ENCODE data around the gene BOLA3.

DNA sequence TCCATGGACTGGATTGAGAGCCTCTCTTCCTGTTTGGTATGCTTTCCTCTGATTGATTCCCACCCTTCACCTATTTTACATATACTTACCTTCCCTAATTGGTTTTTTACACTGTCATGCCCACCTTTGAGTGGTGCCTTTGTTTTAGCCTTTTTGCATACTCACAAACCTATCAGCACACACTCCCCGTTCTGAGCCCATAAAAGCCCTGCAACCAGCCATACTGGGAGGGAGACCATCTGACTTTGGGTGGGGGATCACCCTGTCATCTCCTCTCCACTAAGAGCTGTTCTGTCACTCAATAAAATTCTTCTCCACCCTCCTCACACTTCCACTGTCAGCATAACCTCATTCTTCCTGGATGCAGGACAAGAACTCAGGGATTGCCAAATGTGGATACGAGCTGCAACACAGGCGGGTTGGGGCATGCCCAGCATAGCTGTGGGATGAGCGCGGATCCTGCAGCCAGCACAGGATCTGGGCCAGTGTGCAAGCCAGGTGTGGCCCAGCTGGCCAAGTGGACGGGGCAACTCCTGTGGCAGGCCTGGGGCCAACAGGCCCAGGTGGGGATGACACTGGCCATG is 40.4 kb upstream of the BOLA3 start:
- TF ChIP-seq, protein P1, sequence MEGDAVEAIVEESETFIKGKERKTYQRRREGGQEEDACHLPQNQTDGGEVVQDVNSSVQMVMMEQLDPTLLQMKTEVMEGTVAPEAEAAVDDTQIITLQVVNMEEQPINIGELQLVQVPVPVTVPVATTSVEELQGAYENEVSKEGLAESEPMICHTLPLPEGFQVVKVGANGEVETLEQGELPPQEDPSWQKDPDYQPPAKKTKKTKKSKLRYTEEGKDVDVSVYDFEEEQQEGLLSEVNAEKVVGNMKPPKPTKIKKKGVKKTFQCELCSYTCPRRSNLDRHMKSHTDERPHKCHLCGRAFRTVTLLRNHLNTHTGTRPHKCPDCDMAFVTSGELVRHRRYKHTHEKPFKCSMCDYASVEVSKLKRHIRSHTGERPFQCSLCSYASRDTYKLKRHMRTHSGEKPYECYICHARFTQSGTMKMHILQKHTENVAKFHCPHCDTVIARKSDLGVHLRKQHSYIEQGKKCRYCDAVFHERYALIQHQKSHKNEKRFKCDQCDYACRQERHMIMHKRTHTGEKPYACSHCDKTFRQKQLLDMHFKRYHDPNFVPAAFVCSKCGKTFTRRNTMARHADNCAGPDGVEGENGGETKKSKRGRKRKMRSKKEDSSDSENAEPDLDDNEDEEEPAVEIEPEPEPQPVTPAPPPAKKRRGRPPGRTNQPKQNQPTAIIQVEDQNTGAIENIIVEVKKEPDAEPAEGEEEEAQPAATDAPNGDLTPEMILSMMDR (IDR thresholded peaks at IDR 0.05): no peak
- no peak for TF ChIP-seq POLR2A (IDR thresholded peaks at IDR 0.05)
